ENCODE results near the gene QPCTL.

The QPCTL gene

GRCh38 chr19:45693106-45693788 lies 781 bp downstream of the QPCTL start:
- Mint-ChIP-seq H3K4me3 (peak overlapping the region; percentile 95), H3K27me3 (ENCODE audit: low read depth, poor library complexity) (peaks cover 3% of the 10 kb centered on the region), H3K36me3 (ENCODE audit: low read depth) (peaks cover 37% of the 10 kb centered on the region), H3K9me3 (no peaks in the 10 kb centered on the region), H3K4me1 (peaks cover 23% of the 10 kb centered on the region), H3K27ac (peak overlapping the region; percentile 85)
- TF ChIP-seq CTCF (IDR thresholded peaks at IDR 0.05): peak; percentile 91
- DNase-seq: peak; percentile 88

- peaks cover 1% of the 10 kb centered on the region for H3K4me1 Mint-ChIP-seq
- H3K9me3 Mint-ChIP-seq: no peaks in the 10 kb centered on the region
- H3K36me3 Mint-ChIP-seq (ENCODE audit: low read depth): peaks cover 30% of the 10 kb centered on the region
- no peak overlapping the region for H3K4me3 Mint-ChIP-seq
- DNase-seq: no peak
- no peak overlapping the region for H3K27ac Mint-ChIP-seq
- peaks cover 5% of the 10 kb centered on the region for H3K27me3 Mint-ChIP-seq (ENCODE audit: low read depth, poor library complexity)
- no peak for TF ChIP-seq CTCF (IDR thresholded peaks at IDR 0.05)
These were observed 9.2 kb downstream of the QPCTL start for GRCh38 chr19:45701676-45702075.

DNA sequence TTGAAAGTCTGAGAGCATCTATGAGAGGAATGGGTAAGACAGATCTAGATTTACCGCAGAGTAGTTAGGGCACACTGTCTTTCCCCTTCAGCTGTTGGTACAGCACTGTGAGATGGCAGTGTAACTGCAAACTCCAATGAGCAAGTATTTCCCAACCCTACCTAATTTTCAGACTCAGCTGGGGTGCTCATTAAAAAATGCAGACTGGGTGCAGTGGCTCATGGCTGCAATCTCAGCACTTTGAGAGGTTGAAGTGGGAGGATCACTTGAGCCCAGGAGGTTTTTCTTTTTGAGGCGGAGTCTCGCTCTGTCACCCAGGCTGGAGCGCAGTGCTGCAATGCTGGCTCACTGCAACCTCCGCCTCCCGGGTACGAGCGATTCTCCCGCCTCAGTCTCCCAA lies 12.6 kb downstream of the QPCTL start:
- H3K27me3 Mint-ChIP-seq (ENCODE audit: low read depth, poor library complexity): peaks cover 4% of the 10 kb centered on the region
- H3K4me1 Mint-ChIP-seq: peaks cover 16% of the 10 kb centered on the region
- DNase-seq: no peak
- H3K27ac Mint-ChIP-seq: no peak overlapping the region
- no peaks in the 10 kb centered on the region for H3K9me3 Mint-ChIP-seq
- H3K4me3 Mint-ChIP-seq: no peak overlapping the region
- peaks cover 36% of the 10 kb centered on the region for H3K36me3 Mint-ChIP-seq (ENCODE audit: low read depth)
- no peak for TF ChIP-seq CTCF (IDR thresholded peaks at IDR 0.05)

DNA sequence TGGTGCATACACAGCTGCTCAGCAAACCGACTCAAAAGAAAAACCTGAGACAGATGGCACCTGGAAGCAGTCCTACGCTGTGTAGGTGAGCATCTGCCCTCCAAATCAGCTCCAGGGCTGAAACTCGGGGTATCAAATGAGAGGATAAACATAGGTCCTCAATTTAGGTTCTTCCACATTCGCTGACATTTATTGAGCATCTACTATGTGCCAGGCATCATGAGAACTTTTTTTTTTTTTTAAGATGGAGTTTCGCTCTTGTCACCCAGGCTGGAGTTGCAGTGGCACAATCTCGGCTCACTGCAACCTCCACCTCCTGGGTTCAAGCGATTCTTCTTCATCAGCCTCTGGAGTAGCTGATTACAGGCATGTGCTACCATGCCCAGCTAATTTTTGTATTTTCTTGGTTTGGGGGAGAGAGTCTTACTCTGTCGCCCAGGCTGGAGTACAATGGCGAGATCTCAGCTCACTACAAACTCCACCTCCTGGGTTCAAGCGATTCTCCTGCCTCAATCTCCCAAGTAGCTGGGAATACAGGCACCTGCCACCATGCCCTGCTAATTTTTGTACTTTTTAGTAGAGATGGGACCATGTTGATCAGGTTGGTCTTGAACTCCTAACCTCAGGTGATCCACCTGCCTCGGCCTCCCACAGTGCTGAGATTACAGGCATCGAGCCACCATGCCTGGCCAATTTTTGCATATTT lies 13.4 kb downstream of the QPCTL start:
- Mint-ChIP-seq H3K4me3 (no peak overlapping the region), H3K4me1 (peaks cover 23% of the 10 kb centered on the region), H3K9me3 (no peaks in the 10 kb centered on the region), H3K36me3 (ENCODE audit: low read depth) (peaks cover 43% of the 10 kb centered on the region), H3K27ac (no peak overlapping the region), H3K27me3 (ENCODE audit: low read depth, poor library complexity) (peaks cover 4% of the 10 kb centered on the region)
- no peak for DNase-seq
- no peak for TF ChIP-seq CTCF (IDR thresholded peaks at IDR 0.05)

- Mint-ChIP-seq H3K27ac (peak overlapping the region; percentile 39), H3K9me3 (no peaks in the 10 kb centered on the region), H3K4me1 (peaks cover 41% of the 10 kb centered on the region), H3K27me3 (ENCODE audit: low read depth, poor library complexity) (no peaks in the 10 kb centered on the region), H3K4me3 (no peak overlapping the region), H3K36me3 (ENCODE audit: low read depth) (peaks cover 22% of the 10 kb centered on the region)
- no peak for DNase-seq
- TF ChIP-seq CTCF (IDR thresholded peaks at IDR 0.05): no peak
These were observed 18.1 kb downstream of the QPCTL start for GRCh38 chr19:45710356-45711130.
